H1 (cell line): ENCODE results near the gene NADK2. TPM values are rescaled to one million over a fixed set of nuclear protein-coding genes. Genes with fewer than 3 reads are reported as not detected.

Experiments used
- CTCF ChIA-PET: fragments of 300-600 bp; sonication (Branson Sonifier 250); formaldehyde crosslinking; loops from one replicate; lab custom pipeline; 2021; ENCODE audit not compliant: partially characterized antibody; lab: Charles Lee
- POLR2A ChIA-PET: fragments of 300-600 bp; sonication (Branson Sonifier 250); formaldehyde crosslinking; loops from one replicate; lab custom pipeline; 2021; ENCODE audit warnings: inconsistent platforms; ENCODE audit not compliant: partially characterized antibody; lab: Charles Lee
- DNase-seq, 2 experiments: peaks; one replicate each; pipeline versions ENCODE4 v3.0.0 to v3.0.0-alpha.2; 2010 to 2022; ENCODE audit warnings: low spot score in 2 of 2, low read depth in 1 of 2, mixed read lengths in 1 of 2
- FAIRE-seq: peaks from 2 replicates; lab custom pipeline; 2011; peaks lifted over from hg19 to GRCh38; lab: Jason Lieb, UNC
- H2AFZ ChIP-seq: 2 replicates; pipeline ENCODE4 v1.8.1; 2012; ENCODE audit warnings: low read length, inconsistent platforms
- H2AK5ac ChIP-seq: 2 replicates; pipeline ENCODE4 v1.6.1; 2013; ENCODE audit warnings: low read depth, low read length
- H2BK120ac ChIP-seq: replicated peaks from 2 replicates; pipeline ENCODE3; 2013; ENCODE audit warnings: low read depth, low read length, inconsistent platforms
- H2BK12ac ChIP-seq: 2 replicates; pipeline ENCODE4 v1.6.1; 2013; ENCODE audit warnings: low read depth, low read length
- H2BK15ac ChIP-seq: 2 replicates; pipeline ENCODE4 v1.6.1; 2013; ENCODE audit warnings: low read length
- H2BK20ac ChIP-seq: 2 replicates; pipeline ENCODE4 v1.6.1; 2013; ENCODE audit warnings: low read length
- H2BK5ac ChIP-seq: 2 replicates; pipeline ENCODE4 v1.6.1; 2013; ENCODE audit warnings: low read depth, low read length
- H3K14ac ChIP-seq: 2 replicates; pipeline ENCODE4 v1.6.1; 2013; ENCODE audit warnings: inconsistent platforms; ENCODE audit not compliant: insufficient read length
- H3K18ac ChIP-seq: 2 replicates; pipeline ENCODE4 v1.6.1; 2013; ENCODE audit warnings: low read length; ENCODE audit errors: extremely low read depth
- H3K23ac ChIP-seq: 2 replicates; pipeline ENCODE4 v1.6.1; 2013; ENCODE audit warnings: inconsistent platforms; ENCODE audit not compliant: insufficient read length
- H3K23me2 ChIP-seq: 2 replicates; pipeline ENCODE4 v1.6.1; 2013; ENCODE audit warnings: low read depth, low read length
- H3K27ac ChIP-seq: 2 replicates; pipeline ENCODE4 v1.6.1; 2011; ENCODE audit warnings: low read depth, low read length, inconsistent platforms
- H3K27me3 ChIP-seq, 4 experiments: replicated peaks in 1 of 4; 1 replicate in 1 of 4; 2 replicates in 3 of 4; pipeline versions ENCODE4 v1.6.1 to v1.8.1; 2011 to 2013; ENCODE audit warnings: low read length in 3 of 4, mild to moderate bottlenecking in 3 of 4, inconsistent platforms in 2 of 4, mixed read lengths in 2 of 4, moderate library complexity in 1 of 4; ENCODE audit not compliant: control insufficient read depth in 3 of 4, insufficient read depth in 3 of 4; ENCODE audit errors: extremely low read depth in 1 of 4
- H3K36me3 ChIP-seq, 4 experiments: 2 replicates each; pipeline versions ENCODE4 v1.6.1 to v1.8.1; 2011 to 2013; ENCODE audit warnings: mild to moderate bottlenecking in 4 of 4, low read length in 3 of 4, moderate library complexity in 2 of 4, control low read depth in 1 of 4, inconsistent platforms in 1 of 4; ENCODE audit not compliant: insufficient read depth in 4 of 4, control insufficient read depth in 2 of 4
- H3K4ac ChIP-seq: replicated peaks from 2 replicates; pipeline ENCODE3; 2013; ENCODE audit warnings: low read length, low read depth, mixed read lengths, inconsistent platforms; ENCODE audit not compliant: insufficient read length
- H3K4me1 ChIP-seq, 4 experiments: replicated peaks in 1 of 4; 1 replicate in 1 of 4; 2 replicates in 3 of 4; pipeline versions ENCODE4 v1.6.1 to v1.8.1; 2011 to 2013; ENCODE audit warnings: low read length in 3 of 4, inconsistent platforms in 2 of 4, mixed read lengths in 1 of 4; ENCODE audit not compliant: insufficient read depth in 4 of 4, control insufficient read depth in 3 of 4
- H3K4me2 ChIP-seq, 2 experiments: 2 replicates each; pipeline versions ENCODE4 v1.6.1 to v1.8.1; 2011 to 2013; ENCODE audit warnings: low read depth in 2 of 2, low read length in 2 of 2, control low read depth in 1 of 2, inconsistent platforms in 1 of 2, mild to moderate bottlenecking in 1 of 2; ENCODE audit not compliant: insufficient read depth in 1 of 2
- H3K4me3 ChIP-seq, 4 experiments: fragments of 200-600, 300-600 bp in 1 of 4; sonication (generic), shearing (Covaris generic), sonication (Bioruptor Twin) in 1 of 4; 2 replicates each; pipeline versions ENCODE4 v1.5.1 to v1.8.1; 2011 to 2016; ENCODE audit warnings: low read length in 4 of 4, low read depth in 3 of 4, control low read depth in 2 of 4, inconsistent platforms in 2 of 4, mild to moderate bottlenecking in 2 of 4, mixed read lengths in 1 of 4, moderate library complexity in 1 of 4; ENCODE audit not compliant: insufficient read depth in 2 of 4; ENCODE audit errors: extremely low read depth in 1 of 4
- H3K56ac ChIP-seq: replicated peaks from 2 replicates; pipeline ENCODE3; 2013; ENCODE audit warnings: low read depth, mild to moderate bottlenecking, mixed read lengths, low read length, inconsistent platforms; ENCODE audit not compliant: insufficient read length
- H3K79me1 ChIP-seq: 2 replicates; pipeline ENCODE4 v1.6.1; 2013; ENCODE audit warnings: low read depth, low read length, control low read depth
- H3K79me2 ChIP-seq, 2 experiments: 2 replicates each; pipeline versions ENCODE4 v1.6.1 to v1.8.1; 2012 to 2013; ENCODE audit warnings: low read length in 2 of 2, mild to moderate bottlenecking in 2 of 2, inconsistent platforms in 1 of 2; ENCODE audit not compliant: insufficient read depth in 2 of 2, control insufficient read depth in 1 of 2
- H3K9ac ChIP-seq, 4 experiments: replicated peaks in 1 of 4; 1 replicate in 1 of 4; 2 replicates in 3 of 4; pipeline versions ENCODE4 v1.6.1 to v1.8.1; 2011 to 2013; ENCODE audit warnings: low read depth in 3 of 4, low read length in 3 of 4, control low read depth in 2 of 4, mild to moderate bottlenecking in 2 of 4, moderate library complexity in 2 of 4, inconsistent platforms in 1 of 4; ENCODE audit errors: extremely low read depth in 1 of 4
- H3K9me3 ChIP-seq, 2 experiments: 2 replicates each; pipeline versions ENCODE4 v1.6.1 to v1.8.1; 2012 to 2013; ENCODE audit warnings: mild to moderate bottlenecking in 2 of 2, moderate library complexity in 2 of 2, control low read depth in 1 of 2, inconsistent platforms in 1 of 2, low read depth in 1 of 2, low read length in 1 of 2, mixed read lengths in 1 of 2; ENCODE audit not compliant: insufficient read depth in 2 of 2
- H4K20me1 ChIP-seq, 2 experiments: replicated peaks in 1 of 2; 2 replicates each; pipeline versions ENCODE3 to v1.8.1; 2011 to 2013; ENCODE audit warnings: inconsistent platforms in 2 of 2, low read length in 2 of 2, mild to moderate bottlenecking in 1 of 2; ENCODE audit not compliant: insufficient read depth in 2 of 2, control insufficient read depth in 1 of 2
- H4K5ac ChIP-seq: 2 replicates; pipeline ENCODE4 v1.6.1; 2013; ENCODE audit warnings: low read length, low read depth, mixed read lengths, inconsistent platforms; ENCODE audit not compliant: insufficient read length
- H4K8ac ChIP-seq: 2 replicates; pipeline ENCODE4 v1.8.0; 2013; ENCODE audit warnings: mild to moderate bottlenecking, moderate library complexity, low read length, inconsistent platforms; ENCODE audit not compliant: insufficient read depth; ENCODE audit errors: extremely low read depth
- H4K91ac ChIP-seq: replicated peaks from 2 replicates; pipeline ENCODE3; 2013; ENCODE audit warnings: low read length, mixed read lengths, inconsistent platforms; ENCODE audit not compliant: insufficient read length
- ASH2L ChIP-seq: fragments of 200-600, 300-600 bp; sonication (generic); IDR thresholded peaks from one replicate; pipeline ENCODE4 v1.7.1; 2017; ENCODE audit warnings: low read length
- EP300 ChIP-seq, 2 experiments: IDR thresholded peaks; 1 replicate in 1 of 2; 2 replicates in 1 of 2; pipeline ENCODE4 v1.6.1; 2011 to 2012; ENCODE audit warnings: low read depth in 2 of 2, low read length in 2 of 2, mild to moderate bottlenecking in 2 of 2, borderline replicate concordance in 1 of 2, inconsistent platforms in 1 of 2, moderate library complexity in 1 of 2
- HDAC2 ChIP-seq, 2 experiments: fragments of 300-600 bp in 1 of 2; sonication (generic) in 1 of 2; IDR thresholded peaks; 2 replicates each; pipeline ENCODE4 v1.6.1; 2011 to 2012; ENCODE audit warnings: low read depth in 2 of 2, low read length in 2 of 2, mild to moderate bottlenecking in 2 of 2, moderate library complexity in 2 of 2, borderline replicate concordance in 1 of 2, inconsistent platforms in 1 of 2
- KDM4A ChIP-seq: IDR thresholded peaks from one replicate; pipeline ENCODE4 v1.7.1; 2012; ENCODE audit warnings: low read depth, mild to moderate bottlenecking, moderate library complexity, low read length, inconsistent platforms; ENCODE audit not compliant: severe bottlenecking
- SIN3A ChIP-seq, 2 experiments: IDR thresholded peaks in 1 of 2; conservative IDR thresholded peaks in 1 of 2; 2 replicates each; pipeline ENCODE4 v1.6.1; 2011 to 2012; ENCODE audit warnings: low read length in 2 of 2, improper control_type of control experiment in 1 of 2, low read depth in 1 of 2, mild to moderate bottlenecking in 1 of 2
- SIRT6 ChIP-seq: IDR thresholded peaks from one replicate; pipeline ENCODE4 v1.7.1; 2012; ENCODE audit warnings: low read length, inconsistent platforms
- SP2 ChIP-seq: IDR thresholded peaks from 2 replicates; pipeline ENCODE4 v1.6.1; 2012; ENCODE audit warnings: mild to moderate bottlenecking, low read length, inconsistent platforms
- WGBS, 2 experiments: shearing (Covaris generic) in 1 of 2; methylation state at CpG; one replicate each; pipeline versions ENCODE4 v1.1.6 to v1.1.7; 2013 to 2015; ENCODE audit warnings: low lambda C conversion rate in 2 of 2, mixed read lengths in 2 of 2, inconsistent platforms in 1 of 2, low coverage in 1 of 2, missing lambda C conversion rate in 1 of 2; ENCODE audit not compliant: insufficient replicate concordance in 2 of 2, insufficient coverage in 1 of 2, insufficient read length in 1 of 2; ENCODE audit errors: extremely low coverage in 1 of 2, missing lambda C conversion rate in 1 of 2; 5-methylcytosine and 5-hydroxymethylcytosine counted together
- polyA plus RNA-seq, 7 experiments: library from polyadenylated mRNA; depleted of rRNA in 3 of 7; stranded (reverse) in 5 of 7; unstranded in 2 of 7; fragments of >200 nt in 5 of 7; fragments of 200-250 nt in 2 of 7; gene quantifications; 1 replicate in 5 of 7; 2 replicates in 1 of 7; 4 replicates in 1 of 7; pipeline versions ENCODE4 v1.2.1 to v1.2.3, GENCODE V29; 2011 to 2013; ENCODE audit warnings: missing spikeins in 2 of 7, mixed read lengths in 2 of 7
- total RNA-seq: library from RNA; stranded (reverse); fragmentation: NEBNext Ultra II Directional; extraction: Animal tissue kit (Norgen Biotek cat#: 25700); gene quantifications from 2 replicates; pipeline ENCODE4 v1.2.1, GENCODE V29; 2021

Gene NADK2
- total and polyA plus RNA-seq, 2 of the 8 experiments (the other 6 are each of a cell fraction or from before 2014, with no cell fraction given): 3.4 to 16.1 TPM

DNA sequence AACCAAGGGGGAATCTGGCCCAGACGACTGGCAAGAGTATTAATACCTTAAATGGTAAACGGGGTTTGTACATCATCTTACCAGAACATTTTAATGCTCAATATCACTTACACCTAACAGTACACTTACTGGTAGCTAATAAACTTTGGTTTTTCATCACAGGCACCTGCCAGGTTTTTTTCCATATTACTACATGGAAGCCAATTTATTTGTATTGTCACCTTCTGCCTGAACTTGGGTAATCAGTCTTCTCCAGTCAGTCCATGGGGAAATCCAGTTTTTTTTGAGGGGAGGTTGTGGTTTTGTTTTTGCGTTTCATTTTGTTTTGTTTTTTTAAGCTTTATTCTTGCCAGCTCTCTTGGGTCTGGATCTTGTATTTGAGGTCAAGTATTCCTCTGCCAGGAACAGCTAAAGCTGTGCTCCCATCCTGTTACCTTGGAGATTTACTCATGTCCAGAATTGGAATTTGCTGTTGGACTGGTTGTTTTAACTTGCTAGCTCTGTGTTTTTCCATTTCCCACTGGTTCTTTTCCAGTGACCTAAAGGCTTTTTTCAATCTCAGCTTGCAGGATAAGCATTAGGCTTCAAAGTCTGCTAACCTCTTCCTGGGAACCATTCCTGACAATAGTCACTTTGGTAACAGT lies 11.1 kb upstream of the NADK2 start:
- Histone ChIP-seq H2BK20ac (no peak overlapping the region), H4K5ac (no peak overlapping the region), H2BK15ac (no peak overlapping the region), H3K79me2 (no peaks in the 10 kb centered on the region), H2BK120ac (no peak overlapping the region), H3K23me2 (no peaks in the 10 kb centered on the region), H3K14ac (no peak overlapping the region), H2AFZ (no peak overlapping the region), H4K20me1 (no peaks in the 10 kb centered on the region), H3K4me2 (no peak overlapping the region), H4K8ac (no peak overlapping the region), H3K23ac (no peak overlapping the region), H3K27ac (no peak overlapping the region), H3K9me3 (no peaks in the 10 kb centered on the region), H3K4me3 (no peak overlapping the region), H3K4ac (no peak overlapping the region), H3K27me3 (peaks cover 0 to 1% (median 0%) of the 10 kb centered on the region in 4 experiments; a peak in 1 of 7 replicates), H4K91ac (no peak overlapping the region), H2BK5ac (no peak overlapping the region), H2AK5ac (no peak overlapping the region), H3K18ac (no peak overlapping the region), H3K36me3 (no peaks in the 10 kb centered on the region), H3K9ac (no peak overlapping the region), H3K4me1 (no peaks in the 10 kb centered on the region), H3K79me1 (no peaks in the 10 kb centered on the region), H2BK12ac (no peak overlapping the region), H3K56ac (no peak overlapping the region)
- TF ChIP-seq SP2 (no peak), KDM4A (no peak), HDAC2 (IDR thresholded peaks at IDR 0.05; ENCODE audit: borderline replicate concordance in 1 of 2, low read depth in 2 of 2, low read length in 2 of 2) (no peak), EP300 (IDR thresholded peaks at IDR 0.05; ENCODE audit: borderline replicate concordance in 1 of 2, low read depth in 2 of 2, low read length in 2 of 2) (no peak), SIN3A (conservative IDR thresholded peaks at IDR 0.05 in 1 of 2, IDR thresholded peaks at IDR 0.05 in 1 of 2; ENCODE audit: low read depth in 1 of 2, low read length in 2 of 2) (no peak), SIRT6 (no peak), ASH2L (no peak)
- no peak for FAIRE-seq
- ChIA-PET CTCF (interaction anchor here (0.8 to 3.2 kb wide), 4 partner anchors 11 to 444 kb away, joined by 5 to 16 read pairs (median 8); partner anchors contain the start of gene NADK2), POLR2A (interaction anchor here (1.7 kb wide), 1 partner anchor 10 kb away, joined by 5 read pairs; no protein-coding TSS in a partner anchor)
- no peak for DNase-seq
- 95% methylated on average over 3 of the region's 3 CpGs; no CpG with 5 or more reads in 1 of the 2 experiments for WGBS, 2 experiments
